OCI-LY7 (cell line): ENCODE measurements around the gene APOL1.
"Not testable (repeated sequence)": the region's sequence is repeated elsewhere in the genome, so short reads cannot be mapped to it uniquely, and the experiment has no call there.

Experiments used
- EZH2phosphoT487 ChIP-seq: fragments of 200-600 bp; sonication (generic); IDR thresholded peaks from 2 replicates; pipeline ENCODE4 v1.6.1; 2018; ENCODE audit warnings: low read depth, borderline replicate concordance, mild to moderate bottlenecking, mixed run types, antibody characterized with exemption, low read length, moderate library complexity, mixed read lengths
- TF ChIP-seq, protein P1 (sequence below): fragments of 200-600 bp; sonication (generic); conservative IDR thresholded peaks from 2 replicates; pipeline ENCODE4 v1.5.1; 2014; ENCODE audit warnings: mild to moderate bottlenecking, antibody characterized with exemption, low read length, moderate library complexity, mixed read lengths

GRCh38 chr22:36255572-36255971 is 2.6 kb downstream of the APOL1 start:
- TF ChIP-seq, protein P1, sequence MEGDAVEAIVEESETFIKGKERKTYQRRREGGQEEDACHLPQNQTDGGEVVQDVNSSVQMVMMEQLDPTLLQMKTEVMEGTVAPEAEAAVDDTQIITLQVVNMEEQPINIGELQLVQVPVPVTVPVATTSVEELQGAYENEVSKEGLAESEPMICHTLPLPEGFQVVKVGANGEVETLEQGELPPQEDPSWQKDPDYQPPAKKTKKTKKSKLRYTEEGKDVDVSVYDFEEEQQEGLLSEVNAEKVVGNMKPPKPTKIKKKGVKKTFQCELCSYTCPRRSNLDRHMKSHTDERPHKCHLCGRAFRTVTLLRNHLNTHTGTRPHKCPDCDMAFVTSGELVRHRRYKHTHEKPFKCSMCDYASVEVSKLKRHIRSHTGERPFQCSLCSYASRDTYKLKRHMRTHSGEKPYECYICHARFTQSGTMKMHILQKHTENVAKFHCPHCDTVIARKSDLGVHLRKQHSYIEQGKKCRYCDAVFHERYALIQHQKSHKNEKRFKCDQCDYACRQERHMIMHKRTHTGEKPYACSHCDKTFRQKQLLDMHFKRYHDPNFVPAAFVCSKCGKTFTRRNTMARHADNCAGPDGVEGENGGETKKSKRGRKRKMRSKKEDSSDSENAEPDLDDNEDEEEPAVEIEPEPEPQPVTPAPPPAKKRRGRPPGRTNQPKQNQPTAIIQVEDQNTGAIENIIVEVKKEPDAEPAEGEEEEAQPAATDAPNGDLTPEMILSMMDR, result not testable (repeated sequence)
- TF ChIP-seq EZH2phosphoT487, result not testable (repeated sequence)
